ENCODE results near the gene DLX2.

- TF ChIP-seq CTCF (IDR thresholded peaks at IDR 0.05; ENCODE audit: extremely low read depth in 1 of 2, insufficient read depth in 1 of 2, low read depth in 1 of 2, low read length in 2 of 2) (no peak), POLR2A (IDR thresholded peaks at IDR 0.05; ENCODE audit: low read depth, low read length) (no peak), EZH2 (IDR thresholded peaks at IDR 0.05; ENCODE audit: borderline replicate concordance, low read depth, low read length, severe bottlenecking) (peak; percentile 86), POLR2AphosphoS5 (IDR thresholded peaks at IDR 0.05; ENCODE audit: insufficient read depth, low read depth, low read length) (no peak)
Measured at GRCh38 chr2:172087780-172088244, 14.9 kb downstream of the DLX2 start.
